ENCODE measurements around the gene ATG4D.
"Not testable (repeated sequence)": the region's sequence is repeated elsewhere in the genome, so short reads cannot be mapped to it uniquely, and the experiment has no call there.

Gene ATG4D

GRCh38 chr19:10568826-10569651 lies 25.3 kb downstream of the ATG4D start, which contains the start of gene CDKN2D:
Gene CDKN2D, minus strand, starts transcription at chr19:10568979. Its CDS starts 326 bp downstream, at chr19:10568653.
- peak within 1 kb of the TSS; percentile 94 for H3K27ac ChIP-seq
- H3K27me3 ChIP-seq, result no peaks in the 10 kb centered on the region
- peaks cover 40 to 43% of the 10 kb centered on the region in 2 experiments for H3K4me1 ChIP-seq (ENCODE audit: control insufficient read depth in 1 of 2, insufficient read depth in 1 of 2, low read depth in 1 of 2, low read length in 1 of 2)
- no peaks in the 10 kb centered on the region for H3K9me3 ChIP-seq
- H3K36me3 ChIP-seq, result peaks cover 16% of the 10 kb centered on the region
- peak; percentile 78 for TF ChIP-seq CTCF (IDR thresholded peaks at IDR 0.05)
- peak within 1 kb of the TSS; percentile 90 to 100 for H3K4me3 ChIP-seq (ENCODE audit: low read depth in 1 of 2, low read length in 1 of 2)

GRCh38 chr19:10573793-10574192 lies 30.1 kb downstream of the ATG4D start:
- H3K27ac ChIP-seq; H3K27me3 ChIP-seq; H3K9me3 ChIP-seq; H3K4me3 ChIP-seq (ENCODE audit: low read depth in 1 of 2, low read length in 1 of 2); H3K36me3 ChIP-seq: not testable (repeated sequence)
- H3K4me1 ChIP-seq (ENCODE audit: control insufficient read depth in 1 of 2, insufficient read depth in 1 of 2, low read depth in 1 of 2, low read length in 1 of 2), result peaks cover 14 to 16% of the 10 kb centered on the region in 2 experiments

GRCh38 chr19:10574462-10574861 lies 30.8 kb downstream of the ATG4D start:
- no peak for TF ChIP-seq CTCF (IDR thresholded peaks at IDR 0.05)
- H3K4me3 ChIP-seq (ENCODE audit: low read depth in 1 of 2, low read length in 1 of 2), result no peak overlapping the region
- H3K36me3 ChIP-seq, result no peaks in the 10 kb centered on the region
- no peak overlapping the region for H3K27ac ChIP-seq
- H3K4me1 ChIP-seq (ENCODE audit: control insufficient read depth in 1 of 2, insufficient read depth in 1 of 2, low read depth in 1 of 2, low read length in 1 of 2), result peaks cover 7 to 11% of the 10 kb centered on the region in 2 experiments
- no peaks in the 10 kb centered on the region for H3K27me3 ChIP-seq
- no peaks in the 10 kb centered on the region for H3K9me3 ChIP-seq

GRCh38 chr19:10575011-10575716 lies 31.5 kb downstream of the ATG4D start:
- no peak for TF ChIP-seq CTCF (IDR thresholded peaks at IDR 0.05)
- no peaks in the 10 kb centered on the region for H3K36me3 ChIP-seq

GRCh38 chr19:10577951-10578350 lies 34.2 kb downstream of the ATG4D start:
- peaks cover 7 to 10% of the 10 kb centered on the region in 2 experiments for H3K4me1 ChIP-seq (ENCODE audit: control insufficient read depth in 1 of 2, insufficient read depth in 1 of 2, low read depth in 1 of 2, low read length in 1 of 2)
- no peaks in the 10 kb centered on the region for H3K36me3 ChIP-seq
- no peak overlapping the region for H3K4me3 ChIP-seq (ENCODE audit: low read depth in 1 of 2, low read length in 1 of 2)
- H3K27me3 ChIP-seq, result no peaks in the 10 kb centered on the region
- no peak overlapping the region for H3K27ac ChIP-seq
- no peaks in the 10 kb centered on the region for H3K9me3 ChIP-seq
- TF ChIP-seq CTCF (IDR thresholded peaks at IDR 0.05), result no peak

More at GRCh38 chr19:10575011-10575716, 31.5 kb downstream of the ATG4D start:
- Histone ChIP-seq H3K4me3 (ENCODE audit: low read depth in 1 of 2, low read length in 1 of 2) (no peak overlapping the region), H3K4me1 (ENCODE audit: control insufficient read depth in 1 of 2, insufficient read depth in 1 of 2, low read depth in 1 of 2, low read length in 1 of 2) (peaks cover under 1 to 5% of the 10 kb centered on the region in 2 experiments), H3K27ac (no peak overlapping the region), H3K27me3 (no peaks in the 10 kb centered on the region), H3K9me3 (no peaks in the 10 kb centered on the region)
